GM06990 (cell line): ENCODE results near the gene ORM1.
A peak's percentile ranks its signal among the peaks of the same experiment; 100 is the strongest.

ENCODE experiments used
- DNase-seq: peaks from one replicate; pipeline ENCODE4 v3.0.0-alpha.2; 2011; ENCODE audit not compliant: insufficient read length; ENCODE audit errors: extremely low read depth
- H3K27me3 ChIP-seq: replicated peaks from 2 replicates; pipeline ENCODE4 v1.6.0; 2011; ENCODE audit warnings: low read length; ENCODE audit not compliant: control insufficient read depth, insufficient read depth
- H3K36me3 ChIP-seq: 2 replicates; pipeline ENCODE4 v1.5.1; 2011; ENCODE audit warnings: low read length; ENCODE audit not compliant: control insufficient read depth, insufficient read depth
- H3K4me3 ChIP-seq: replicated peaks from 2 replicates; pipeline ENCODE4 v1.5.1; 2011; ENCODE audit warnings: low read depth, mild to moderate bottlenecking, control low read depth, low read length
- TF ChIP-seq, protein P1 (sequence below): IDR thresholded peaks from 2 replicates; pipeline ENCODE4 v1.5.1; 2011; ENCODE audit warnings: low read length, control low read depth, mild to moderate bottlenecking, inconsistent platforms; ENCODE audit not compliant: insufficient read depth, poor library complexity, severe bottlenecking

ORM1 gene

DNA sequence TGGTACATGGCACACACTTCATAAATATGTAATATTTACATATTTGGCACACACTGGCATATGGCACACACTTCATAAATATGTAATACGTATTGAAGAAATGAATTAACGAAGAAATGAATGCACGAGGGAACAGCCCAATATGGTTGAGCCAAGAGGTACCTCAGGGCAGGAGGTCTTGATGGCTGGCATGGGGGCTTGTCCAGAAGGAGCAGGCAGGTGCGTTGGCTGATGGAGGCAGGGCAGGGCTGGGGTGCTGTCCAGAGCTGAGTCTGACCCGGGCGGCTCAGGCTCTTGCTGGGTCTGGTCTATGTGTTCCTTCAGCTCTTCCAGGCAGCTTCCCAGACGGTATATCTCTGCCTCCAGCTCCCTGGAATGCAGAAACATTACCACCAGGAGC, 38.6 kb downstream of the ORM1 start:
- no peaks in the 10 kb centered on the region for H3K27me3 ChIP-seq
- peaks cover 63% of the 10 kb centered on the region for H3K36me3 ChIP-seq
- TF ChIP-seq, protein P1, sequence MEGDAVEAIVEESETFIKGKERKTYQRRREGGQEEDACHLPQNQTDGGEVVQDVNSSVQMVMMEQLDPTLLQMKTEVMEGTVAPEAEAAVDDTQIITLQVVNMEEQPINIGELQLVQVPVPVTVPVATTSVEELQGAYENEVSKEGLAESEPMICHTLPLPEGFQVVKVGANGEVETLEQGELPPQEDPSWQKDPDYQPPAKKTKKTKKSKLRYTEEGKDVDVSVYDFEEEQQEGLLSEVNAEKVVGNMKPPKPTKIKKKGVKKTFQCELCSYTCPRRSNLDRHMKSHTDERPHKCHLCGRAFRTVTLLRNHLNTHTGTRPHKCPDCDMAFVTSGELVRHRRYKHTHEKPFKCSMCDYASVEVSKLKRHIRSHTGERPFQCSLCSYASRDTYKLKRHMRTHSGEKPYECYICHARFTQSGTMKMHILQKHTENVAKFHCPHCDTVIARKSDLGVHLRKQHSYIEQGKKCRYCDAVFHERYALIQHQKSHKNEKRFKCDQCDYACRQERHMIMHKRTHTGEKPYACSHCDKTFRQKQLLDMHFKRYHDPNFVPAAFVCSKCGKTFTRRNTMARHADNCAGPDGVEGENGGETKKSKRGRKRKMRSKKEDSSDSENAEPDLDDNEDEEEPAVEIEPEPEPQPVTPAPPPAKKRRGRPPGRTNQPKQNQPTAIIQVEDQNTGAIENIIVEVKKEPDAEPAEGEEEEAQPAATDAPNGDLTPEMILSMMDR: no peak
- DNase-seq: no peak
- no peak overlapping the region for H3K4me3 ChIP-seq

DNA sequence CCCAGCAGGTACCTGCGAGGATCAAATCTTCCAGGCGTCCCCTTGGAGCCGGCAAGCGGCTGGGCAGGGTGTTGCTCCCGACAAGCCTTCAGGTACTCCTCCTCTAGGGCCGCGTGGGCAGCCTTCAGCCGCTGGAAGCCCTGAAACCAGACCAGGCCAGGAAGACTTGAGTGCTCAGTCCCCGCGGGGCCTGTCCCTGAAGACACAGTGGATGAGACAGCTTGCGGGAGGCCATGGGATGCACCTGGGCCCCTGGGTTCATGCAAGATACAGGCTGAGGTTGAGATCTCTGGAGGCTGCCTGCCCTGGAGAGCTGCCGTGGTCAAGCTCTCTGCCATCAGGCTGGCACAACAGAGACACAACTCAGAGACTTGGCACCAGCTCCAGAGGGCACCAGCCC, 39.5 kb downstream of the ORM1 start:
- H3K4me3 ChIP-seq: no peak overlapping the region
- H3K36me3 ChIP-seq: peaks cover 58% of the 10 kb centered on the region

DNA sequence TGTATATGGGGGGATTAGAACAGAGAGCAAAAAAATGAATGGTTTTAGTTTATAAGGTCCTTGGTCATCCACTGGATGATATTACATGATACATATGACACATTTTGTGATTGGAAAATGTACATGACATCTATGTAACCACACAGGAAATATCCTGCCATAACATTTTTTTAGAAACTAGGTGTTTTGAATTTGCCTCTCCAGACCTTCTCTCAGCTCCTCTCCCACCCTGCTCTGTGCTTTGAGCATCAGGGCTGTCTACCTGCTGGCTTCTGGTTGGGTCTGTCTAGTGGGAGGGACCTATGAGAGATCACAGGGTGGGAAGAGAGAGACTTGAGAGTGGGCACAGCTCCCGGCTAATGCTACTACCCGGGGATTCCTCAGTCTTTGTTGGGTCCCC, 40.5 kb downstream of the ORM1 start:
- no peak overlapping the region for H3K4me3 ChIP-seq
- TF ChIP-seq, protein P1: no peak
- peaks cover 59% of the 10 kb centered on the region for H3K36me3 ChIP-seq
- DNase-seq: no peak
- no peaks in the 10 kb centered on the region for H3K27me3 ChIP-seq

More for the DNA sequence above, 39.5 kb downstream of the ORM1 start:
- no peaks in the 10 kb centered on the region for H3K27me3 ChIP-seq
- TF ChIP-seq, protein P1: no peak
- no peak for DNase-seq

DNA sequence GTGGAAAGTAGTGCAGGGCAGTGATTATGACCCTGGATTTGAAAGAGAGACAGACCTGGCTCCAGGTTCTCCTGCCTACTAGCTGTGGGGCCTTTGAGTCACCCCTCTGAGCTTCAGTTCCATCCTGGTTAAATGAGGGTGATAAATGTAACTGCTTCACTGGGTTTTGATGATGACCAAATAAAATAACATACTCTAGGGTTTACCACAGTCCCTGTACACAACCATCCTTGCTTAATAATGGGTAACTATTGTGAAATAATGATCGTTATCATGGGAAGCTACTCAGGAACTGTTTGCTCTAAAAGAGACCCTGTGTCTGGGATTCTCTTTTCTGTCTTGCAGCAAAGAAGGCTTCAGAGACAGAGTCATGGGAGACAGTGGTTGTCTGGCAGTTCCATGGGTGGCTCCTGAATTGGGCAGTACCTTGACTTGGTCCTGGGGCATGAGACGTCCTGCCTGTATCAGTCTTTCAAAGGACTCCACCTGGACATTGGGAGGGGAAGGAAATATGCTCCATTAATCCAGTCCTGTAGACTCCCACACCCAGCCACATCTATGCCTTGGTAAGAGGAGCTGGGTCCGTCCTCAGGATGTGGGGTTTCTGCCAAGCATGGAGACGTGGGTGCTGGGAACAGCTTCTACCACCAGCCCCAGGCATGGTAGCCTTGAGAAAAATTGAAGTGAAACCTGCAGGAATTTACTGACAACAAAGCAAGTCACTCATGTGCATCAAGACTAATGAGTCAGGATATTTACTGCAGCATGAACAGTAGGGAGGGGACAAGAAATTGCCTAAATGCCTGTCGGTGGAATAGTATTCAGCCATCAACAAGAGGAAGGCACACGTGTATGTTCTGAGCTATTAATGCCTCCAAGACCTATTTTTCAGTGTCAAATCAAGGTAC, 41.5 kb downstream of the ORM1 start:
- Histone ChIP-seq H3K27me3 (no peaks in the 10 kb centered on the region), H3K4me3 (no peak overlapping the region), H3K36me3 (peaks cover 59% of the 10 kb centered on the region)
- peak; percentile 60 for DNase-seq
- TF ChIP-seq, protein P1: no peak

DNA sequence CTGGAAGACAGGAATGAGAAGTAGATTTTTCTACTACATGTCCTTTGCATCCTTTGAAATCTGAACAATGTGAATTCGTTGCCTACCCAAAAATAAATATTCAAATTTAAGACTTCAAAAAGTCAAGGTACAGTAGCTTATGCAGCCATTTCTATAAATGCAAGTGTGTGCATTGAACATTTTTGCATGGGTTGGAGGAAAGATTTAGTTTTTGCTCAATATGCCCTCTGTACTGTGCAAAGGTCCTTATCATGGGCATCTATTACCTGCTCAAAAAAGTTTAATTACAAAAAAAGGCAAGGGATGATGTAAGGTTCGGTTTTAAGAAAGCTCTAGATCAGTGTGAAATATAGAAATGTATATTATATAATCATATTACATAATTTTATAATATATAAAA, 42.3 kb downstream of the ORM1 start:
- DNase-seq: no peak
- TF ChIP-seq, protein P1: no peak
- Histone ChIP-seq H3K27me3 (no peaks in the 10 kb centered on the region), H3K36me3 (peaks cover 54% of the 10 kb centered on the region), H3K4me3 (no peak overlapping the region)
